ENCODE results near the gene TBC1D3K. TPM values are rescaled to one million over a fixed set of nuclear protein-coding genes. Genes with fewer than 3 reads are reported as not detected.
"Not testable (repeated sequence)": the region's sequence is repeated elsewhere in the genome, so short reads cannot be mapped to it uniquely, and the experiment has no call there.

TBC1D3K gene
- total RNA-seq, result not detected

GRCh38 chr17:37924115-37924514 is at the start of gene TBC1D3K:
Gene TBC1D3K, plus strand, starts transcription at chr17:37924415. Its CDS starts 1,585 bp downstream, at chr17:37926000.
- not testable (repeated sequence) for H3K4me3 ChIP-seq; H3K9me3 ChIP-seq; H3K4me1 ChIP-seq; H3K36me3 ChIP-seq; H3K27me3 ChIP-seq; DNase-seq (ENCODE audit: low spot score); H3K27ac ChIP-seq

GRCh38 chr17:37884516-37884915 is 39.7 kb upstream of the TBC1D3K start:
- no peak for TF ChIP-seq CTCF (IDR thresholded peaks at IDR 0.05)
- no peaks in the 10 kb centered on the region for H3K9me3 ChIP-seq
- no peak overlapping the region for H3K4me3 ChIP-seq
- no peaks in the 10 kb centered on the region for H3K27me3 ChIP-seq
- no peak overlapping the region for H3K27ac ChIP-seq
- H3K36me3 ChIP-seq, result no peaks in the 10 kb centered on the region
- no peaks in the 10 kb centered on the region for H3K4me1 ChIP-seq
- no peak for DNase-seq (ENCODE audit: low spot score)

GRCh38 chr17:37885136-37885535 is 39.1 kb upstream of the TBC1D3K start:
- no peaks in the 10 kb centered on the region for H3K36me3 ChIP-seq
- no peaks in the 10 kb centered on the region for H3K4me1 ChIP-seq
- H3K27ac ChIP-seq, result no peak overlapping the region
- TF ChIP-seq CTCF (IDR thresholded peaks at IDR 0.05), result no peak
- DNase-seq (ENCODE audit: low spot score), result no peak
- H3K4me3 ChIP-seq, result no peak overlapping the region
- H3K27me3 ChIP-seq, result no peaks in the 10 kb centered on the region
- no peaks in the 10 kb centered on the region for H3K9me3 ChIP-seq

- Histone ChIP-seq H3K27me3 (no peaks in the 10 kb centered on the region), H3K4me3 (no peak overlapping the region), H3K27ac (no peak overlapping the region), H3K36me3 (no peaks in the 10 kb centered on the region), H3K4me1 (no peaks in the 10 kb centered on the region), H3K9me3 (no peaks in the 10 kb centered on the region)
- TF ChIP-seq CTCF (IDR thresholded peaks at IDR 0.05), result no peak
- no peak for DNase-seq (ENCODE audit: low spot score)
Observed at GRCh38 chr17:37888881-37889280, 35.3 kb upstream of the TBC1D3K start.

GRCh38 chr17:37896961-37897360 is 27.3 kb upstream of the TBC1D3K start:
- not testable (repeated sequence) for H3K36me3 ChIP-seq; H3K27me3 ChIP-seq; DNase-seq (ENCODE audit: low spot score); H3K9me3 ChIP-seq; H3K4me3 ChIP-seq; H3K4me1 ChIP-seq; H3K27ac ChIP-seq

Other genes starting within 250 kb of the TBC1D3K start
- gene HNF1B, start 179.4 kb upstream of the TBC1D3K start, total RNA-seq, result not detected
- gene TBC1D3L, start 64.6 kb downstream of the TBC1D3K start, total RNA-seq, result 1 to 10 TPM; 3.7 to 6.6 TPM
- not detected for gene TBC1D3D, start 79.6 kb downstream of the TBC1D3K start, total RNA-seq
- gene TBC1D3C, start 144.2 kb downstream of the TBC1D3K start, total RNA-seq, result not detected
- not detected for gene TBC1D3E, start 203.5 kb downstream of the TBC1D3K start, total RNA-seq

Measured in right atrium auricular region (tissue), 2 donors.